AG04450 (cell line): ENCODE results near the gene PLAAT2. TPM values are rescaled to one million over a fixed set of nuclear protein-coding genes. Genes with fewer than 3 reads are reported as not detected.

Source experiments
- CTCF ChIA-PET: fragments of 300-600, 350-600 bp; formaldehyde crosslinking; extraction: SDS; loops from one replicate; lab custom pipeline; 2022; ENCODE audit warnings: antibody characterized with exemption, inconsistent platforms; lab: Charles Lee
- POLR2A ChIA-PET: fragments of 350-600 bp; formaldehyde crosslinking; extraction: SDS; loops from one replicate; lab custom pipeline; 2021; ENCODE audit warnings: antibody characterized with exemption, inconsistent platforms; lab: Yijun Ruan, JAX
- DNase-seq: peaks from one replicate; pipeline ENCODE4 v3.0.0-alpha.2; 2011; ENCODE audit warnings: low read depth, low spot score
- H3K27ac ChIP-seq: one replicate; pipeline ENCODE4 v1.5.1; 2012; ENCODE audit warnings: low read depth, low read length, control low read depth
- H3K27me3 ChIP-seq: one replicate; pipeline ENCODE4 v1.6.0; 2012; ENCODE audit warnings: low read length; ENCODE audit not compliant: control insufficient read depth, insufficient read depth
- H3K4me3 ChIP-seq: 2 replicates; pipeline ENCODE4 v1.5.1; 2011; ENCODE audit warnings: mild to moderate bottlenecking, low read depth, low read length, control low read depth
- H3K9me3 ChIP-seq: 2 replicates; pipeline ENCODE4 v1.5.1; 2012; ENCODE audit warnings: low read length; ENCODE audit not compliant: control insufficient read depth, insufficient read depth
- polyA plus RNA-seq: library from polyadenylated mRNA; depleted of rRNA; stranded (reverse); fragments of >200 nt; gene quantifications from 2 replicates; pipeline ENCODE4 v1.2.3, GENCODE V29; 2011
- TF ChIP-seq, protein P1 (sequence below): IDR thresholded peaks from 2 replicates; pipeline ENCODE4 v1.5.1; 2011; ENCODE audit warnings: low read depth, low read length, control low read depth, inconsistent platforms

PLAAT2 gene
- polyA plus RNA-seq, 1 experiment, result not detected

DNA sequence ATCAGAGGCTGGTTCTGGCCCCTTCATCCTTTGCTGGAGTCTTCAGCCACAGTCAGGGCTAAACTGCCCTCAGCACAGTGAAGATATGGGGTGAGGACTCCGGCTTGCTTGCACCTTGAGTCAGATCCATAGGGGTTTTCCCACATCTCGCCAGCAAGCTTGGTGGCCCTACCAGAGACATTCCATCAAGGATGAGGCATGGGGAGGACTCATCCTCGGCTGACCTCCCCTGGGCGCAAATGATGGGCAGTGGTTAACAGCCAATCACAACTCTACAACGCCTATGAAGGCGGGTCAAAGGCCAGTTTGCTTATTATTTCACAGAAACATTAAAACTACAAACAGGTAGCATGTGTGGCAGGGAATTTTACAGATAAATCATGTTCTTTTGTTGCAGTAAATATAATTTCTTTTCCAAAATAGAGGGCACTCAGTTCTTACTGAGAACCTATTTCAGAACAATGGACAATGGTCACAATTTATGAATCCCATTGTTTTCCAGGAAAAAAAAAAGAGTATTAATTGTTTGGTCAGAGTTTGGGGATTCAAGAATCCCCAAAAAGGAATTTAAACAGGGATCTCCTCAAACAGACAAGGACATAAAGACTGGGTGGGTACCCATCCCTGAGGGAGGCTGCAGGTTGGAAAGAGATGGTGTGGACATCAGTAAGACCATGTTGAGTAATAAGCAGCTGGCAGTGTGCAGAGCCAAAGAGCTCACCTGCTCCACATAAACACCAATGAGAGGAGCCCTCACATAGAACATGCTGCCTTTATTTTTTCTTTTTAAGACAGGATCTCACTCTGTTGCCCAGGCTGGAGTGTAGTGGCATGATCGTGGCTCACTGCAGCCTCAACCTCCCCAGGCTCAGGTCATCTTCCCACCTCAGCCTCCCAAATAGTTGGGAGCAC lies 36.3 kb upstream of the PLAAT2 start:
- no peak overlapping the region for H3K4me3 ChIP-seq
- H3K27ac ChIP-seq, result no peak overlapping the region
- ChIA-PET CTCF (no interaction called here), POLR2A (no interaction called here)
- TF ChIP-seq, protein P1, sequence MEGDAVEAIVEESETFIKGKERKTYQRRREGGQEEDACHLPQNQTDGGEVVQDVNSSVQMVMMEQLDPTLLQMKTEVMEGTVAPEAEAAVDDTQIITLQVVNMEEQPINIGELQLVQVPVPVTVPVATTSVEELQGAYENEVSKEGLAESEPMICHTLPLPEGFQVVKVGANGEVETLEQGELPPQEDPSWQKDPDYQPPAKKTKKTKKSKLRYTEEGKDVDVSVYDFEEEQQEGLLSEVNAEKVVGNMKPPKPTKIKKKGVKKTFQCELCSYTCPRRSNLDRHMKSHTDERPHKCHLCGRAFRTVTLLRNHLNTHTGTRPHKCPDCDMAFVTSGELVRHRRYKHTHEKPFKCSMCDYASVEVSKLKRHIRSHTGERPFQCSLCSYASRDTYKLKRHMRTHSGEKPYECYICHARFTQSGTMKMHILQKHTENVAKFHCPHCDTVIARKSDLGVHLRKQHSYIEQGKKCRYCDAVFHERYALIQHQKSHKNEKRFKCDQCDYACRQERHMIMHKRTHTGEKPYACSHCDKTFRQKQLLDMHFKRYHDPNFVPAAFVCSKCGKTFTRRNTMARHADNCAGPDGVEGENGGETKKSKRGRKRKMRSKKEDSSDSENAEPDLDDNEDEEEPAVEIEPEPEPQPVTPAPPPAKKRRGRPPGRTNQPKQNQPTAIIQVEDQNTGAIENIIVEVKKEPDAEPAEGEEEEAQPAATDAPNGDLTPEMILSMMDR, result no peak
- DNase-seq, result no peak
- H3K27me3 ChIP-seq, result no peaks in the 10 kb centered on the region
- no peaks in the 10 kb centered on the region for H3K9me3 ChIP-seq

DNA sequence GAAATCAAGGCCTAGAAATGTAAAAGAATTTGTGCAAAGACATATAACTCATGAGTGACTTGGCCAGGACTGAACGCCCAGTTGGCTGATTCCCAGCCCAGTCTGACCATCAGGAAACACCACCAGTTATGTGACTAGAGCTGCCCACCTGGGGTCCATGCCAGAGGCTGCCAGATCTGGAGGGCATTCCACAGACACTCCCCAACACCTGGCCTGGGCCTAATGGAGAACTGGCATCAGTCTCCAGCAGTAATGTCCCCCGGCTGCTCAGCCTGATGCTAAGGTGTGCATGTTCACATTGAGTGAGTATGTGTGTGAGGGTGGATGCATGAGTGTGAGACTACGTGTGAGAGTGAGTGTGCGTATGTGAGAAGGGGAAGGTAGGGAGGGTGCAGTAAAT lies 35.4 kb upstream of the PLAAT2 start:
- ChIA-PET POLR2A (no interaction called here), CTCF (no interaction called here)
- Histone ChIP-seq H3K4me3 (no peak overlapping the region), H3K27me3 (no peaks in the 10 kb centered on the region), H3K27ac (no peak overlapping the region), H3K9me3 (no peaks in the 10 kb centered on the region)
- DNase-seq, result no peak
- TF ChIP-seq, protein P1, result no peak

DNA sequence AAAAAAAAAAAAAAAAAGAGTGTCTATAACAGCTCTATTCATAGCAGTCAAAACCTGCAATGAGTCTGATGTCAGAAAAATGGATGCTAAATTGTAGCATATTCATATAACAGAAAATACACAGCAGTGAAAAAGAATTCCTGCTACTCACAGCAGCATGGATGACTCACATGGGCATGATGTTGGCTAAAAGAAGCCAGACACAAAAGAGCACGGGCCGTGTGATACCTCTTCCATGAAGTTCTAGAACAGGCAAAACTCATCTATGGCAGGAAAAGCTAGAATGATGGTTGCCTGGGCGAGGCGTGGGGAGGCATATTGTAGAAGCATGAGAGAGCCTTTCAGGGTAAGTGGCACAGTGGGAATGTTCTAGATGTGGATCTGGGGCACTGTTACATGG lies 32.1 kb upstream of the PLAAT2 start:
- H3K4me3 ChIP-seq, result no peak overlapping the region
- no peaks in the 10 kb centered on the region for H3K27me3 ChIP-seq
- CTCF ChIA-PET, result no interaction called here
- DNase-seq, result no peak
- no peak overlapping the region for H3K27ac ChIP-seq
- H3K9me3 ChIP-seq, result no peaks in the 10 kb centered on the region
- POLR2A ChIA-PET, result interaction anchor here (0.7 kb wide), 1 partner anchor 12 kb away, joined by 3 read pairs; no protein-coding TSS in a partner anchor
- TF ChIP-seq, protein P1, result no peak

DNA sequence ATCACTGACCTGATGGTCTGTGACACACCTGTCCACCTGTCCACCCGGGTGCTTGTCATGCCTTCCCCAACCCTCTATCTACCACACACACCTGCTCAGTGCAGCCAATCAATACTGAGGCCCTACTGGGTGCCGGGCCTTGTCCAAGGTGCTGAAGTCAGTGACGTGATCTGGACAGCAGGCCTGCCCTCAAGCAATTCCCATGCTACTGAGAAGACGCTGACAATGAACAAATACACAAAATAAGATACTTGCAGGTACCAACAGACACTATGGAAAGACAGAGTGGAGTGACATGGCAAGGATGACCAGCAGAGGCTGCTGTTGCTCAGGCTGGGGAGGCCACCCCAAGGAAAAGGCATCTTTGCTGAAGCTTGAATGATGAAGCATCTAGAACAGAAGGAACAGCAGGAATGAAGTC lies 29.8 kb upstream of the PLAAT2 start:
- POLR2A ChIA-PET, result no interaction called here
- no peak for DNase-seq
- TF ChIP-seq, protein P1, result peak; percentile 67
- no peaks in the 10 kb centered on the region for H3K9me3 ChIP-seq
- CTCF ChIA-PET, result interaction anchor here (1.0 to 1.2 kb wide), 6 partner anchors 36 to 145 kb away, joined by 3 to 4 read pairs (median 4); no protein-coding TSS in a partner anchor
- no peak overlapping the region for H3K27ac ChIP-seq
- no peak overlapping the region for H3K4me3 ChIP-seq
- H3K27me3 ChIP-seq, result no peaks in the 10 kb centered on the region
